ENCODE results near the gene EEF1AKMT3. TPM values are rescaled to one million over a fixed set of nuclear protein-coding genes. Genes with fewer than 3 reads are reported as not detected.

EEF1AKMT3 gene
- total RNA-seq, 1 experiment from 2014 or later: 3.2 TPM

DNA sequence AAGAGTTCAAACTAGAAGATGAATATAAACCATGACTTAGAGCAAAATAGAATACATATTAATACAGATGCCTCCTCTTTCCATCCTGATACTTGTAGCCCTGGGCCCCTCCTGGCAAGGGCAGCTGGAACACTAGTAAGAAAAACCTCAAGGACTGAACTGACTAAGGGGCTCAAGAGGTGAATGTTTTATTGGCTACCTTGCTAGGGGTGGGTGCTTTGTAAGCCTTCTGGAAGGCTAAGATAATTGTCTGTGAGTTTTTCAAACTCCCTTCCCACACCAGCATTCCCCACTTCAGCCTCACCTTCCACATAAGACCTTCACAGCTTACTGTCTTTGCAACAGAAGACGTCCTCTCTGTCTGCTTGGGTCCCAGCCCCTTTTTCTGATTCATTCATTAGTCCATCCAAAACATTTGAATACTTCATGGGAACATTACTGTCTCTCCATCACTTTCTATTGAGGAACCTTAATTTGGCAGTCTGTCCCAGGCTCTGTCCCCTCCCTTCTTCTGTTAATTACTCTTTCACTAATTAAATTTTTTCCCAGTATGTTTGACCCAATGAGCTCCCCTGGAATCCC is 18.6 kb upstream of the EEF1AKMT3 start:
- Histone ChIP-seq H3K36me3 (replicated peaks; ENCODE audit: control insufficient read depth, insufficient read depth, low read length) (peaks cover 12% of the 10 kb centered on the region), H3K27me3 (ENCODE audit: control insufficient read depth, insufficient read depth, low read length) (peaks cover 49% of the 10 kb centered on the region), H3K4me3 (ENCODE audit: insufficient read depth, low read depth, low read length) (no peak overlapping the region; the same call in 1 of the 2 replicates)
- no peak for DNase-seq

DNA sequence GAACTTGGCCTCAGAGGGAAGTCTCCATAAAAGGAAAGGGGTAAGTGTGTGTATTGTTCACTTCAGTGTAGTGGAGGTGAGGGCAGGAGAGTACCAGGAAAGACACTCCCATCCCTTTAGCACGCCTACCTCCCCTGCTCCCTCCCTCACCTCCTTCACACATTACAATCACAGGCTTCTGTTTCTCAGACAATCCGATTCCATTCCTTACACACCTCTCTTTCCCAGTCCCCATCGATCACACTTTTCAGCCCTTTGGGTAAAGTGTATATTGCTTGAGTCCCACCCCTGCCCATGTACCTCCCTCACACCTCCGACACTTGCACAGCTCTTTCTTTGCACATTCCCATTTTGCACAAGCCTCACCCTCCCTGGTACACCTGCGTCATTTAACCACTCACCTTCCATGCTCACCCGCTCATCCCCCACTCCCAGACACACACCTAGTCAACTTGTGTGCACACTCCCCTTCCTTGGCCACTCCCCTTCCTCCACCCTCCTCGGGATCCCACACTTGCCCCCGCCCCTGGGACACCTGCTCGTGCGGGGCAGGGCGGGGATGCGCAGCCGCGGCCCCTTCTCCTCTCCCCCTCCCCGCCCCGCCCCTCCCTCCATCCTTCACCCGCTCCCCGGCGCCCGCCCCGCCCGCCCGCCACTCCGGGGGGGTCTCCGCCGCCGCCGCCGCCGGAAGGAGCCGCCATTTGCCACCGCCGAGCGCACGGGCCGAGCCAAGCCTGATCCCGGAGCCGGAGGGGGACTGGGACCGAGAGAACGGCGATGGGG is 17.8 kb upstream of the EEF1AKMT3 start, which contains the start of gene MARCHF9:
Gene MARCHF9 (plus strand): TSS at position 693 of the 783 bp plus-strand sequence. CDS start 426 bp downstream, outside the sequence.
- peak; percentile 94 for DNase-seq
- H3K36me3 ChIP-seq (replicated peaks; ENCODE audit: control insufficient read depth, insufficient read depth, low read length): peaks cover 7% of the 10 kb centered on the region
- peaks cover 53% of the 10 kb centered on the region for H3K27me3 ChIP-seq (ENCODE audit: control insufficient read depth, insufficient read depth, low read length)

DNA sequence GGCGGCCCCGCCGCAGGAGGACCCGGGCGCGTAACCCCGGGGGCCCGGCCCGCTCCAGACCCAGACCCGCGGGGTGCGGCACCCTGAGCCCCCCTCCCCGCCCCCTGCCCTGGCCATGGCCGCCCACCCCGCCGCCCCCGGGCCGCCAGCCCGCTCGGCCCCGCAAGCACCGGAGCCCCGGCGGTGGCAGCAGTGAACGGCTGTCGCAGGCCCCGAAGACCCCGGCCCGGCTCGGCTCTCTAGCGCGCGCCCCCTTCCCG is 17.3 kb upstream of the EEF1AKMT3 start:
- H3K36me3 ChIP-seq (replicated peaks; ENCODE audit: control insufficient read depth, insufficient read depth, low read length): peaks cover 6% of the 10 kb centered on the region
- no peak for DNase-seq
- peaks cover 53% of the 10 kb centered on the region for H3K27me3 ChIP-seq (ENCODE audit: control insufficient read depth, insufficient read depth, low read length)
- H3K4me3 ChIP-seq (ENCODE audit: insufficient read depth, low read depth, low read length): peak overlapping the region; percentile 49

More for the DNA sequence above, 17.8 kb upstream of the EEF1AKMT3 start, which contains the start of gene MARCHF9:
- peak within 1 kb of the TSS; percentile 49 for H3K4me3 ChIP-seq (ENCODE audit: insufficient read depth, low read depth, low read length)

DNA sequence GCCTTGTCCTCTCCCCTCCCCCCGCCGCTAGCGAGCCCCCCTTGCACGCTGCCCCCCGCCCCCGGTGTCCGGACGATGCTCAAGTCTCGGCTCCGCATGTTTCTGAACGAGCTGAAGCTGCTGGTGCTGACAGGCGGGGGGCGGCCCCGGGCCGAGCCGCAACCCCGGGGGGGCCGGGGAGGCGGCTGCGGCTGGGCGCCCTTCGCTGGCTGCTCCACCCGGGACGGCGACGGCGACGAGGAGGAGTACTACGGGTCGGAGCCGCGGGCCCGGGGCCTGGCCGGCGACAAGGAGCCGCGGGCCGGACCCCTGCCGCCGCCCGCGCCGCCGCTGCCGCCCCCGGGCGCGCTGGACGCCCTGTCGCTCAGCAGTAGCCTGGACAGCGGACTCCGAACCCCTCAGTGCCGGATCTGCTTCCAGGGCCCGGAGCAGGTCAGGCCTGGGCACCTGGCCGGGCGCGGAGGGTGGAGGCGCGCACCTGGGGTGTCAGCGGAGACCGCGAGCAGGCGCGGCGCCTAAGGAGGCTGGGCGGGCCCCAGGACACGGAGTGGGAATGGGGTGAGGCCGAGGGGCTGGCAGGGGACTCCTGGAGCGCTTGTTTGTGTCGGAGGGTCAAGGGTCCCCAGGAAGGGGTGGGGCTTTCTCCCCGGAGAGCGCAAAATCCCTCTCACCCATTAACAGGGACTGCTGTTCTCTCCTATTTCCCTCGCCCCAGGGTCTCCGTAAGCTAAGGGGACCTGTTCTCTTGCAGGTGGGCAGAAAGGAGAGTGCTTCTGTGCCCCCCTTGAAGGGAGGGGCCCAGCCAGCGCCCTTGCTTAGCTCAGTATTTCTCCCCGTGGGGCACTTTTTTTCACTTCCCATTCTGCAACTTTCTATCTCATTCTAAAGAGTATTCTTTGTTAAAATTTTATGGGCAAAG is 16.7 kb upstream of the EEF1AKMT3 start:
- Histone ChIP-seq H3K4me3 (ENCODE audit: insufficient read depth, low read depth, low read length) (peak overlapping the region; percentile 49), H3K36me3 (replicated peaks; ENCODE audit: control insufficient read depth, insufficient read depth, low read length) (peaks cover 1% of the 10 kb centered on the region), H3K27me3 (ENCODE audit: control insufficient read depth, insufficient read depth, low read length) (peaks cover 55% of the 10 kb centered on the region)
- DNase-seq: peak; percentile 78

DNA sequence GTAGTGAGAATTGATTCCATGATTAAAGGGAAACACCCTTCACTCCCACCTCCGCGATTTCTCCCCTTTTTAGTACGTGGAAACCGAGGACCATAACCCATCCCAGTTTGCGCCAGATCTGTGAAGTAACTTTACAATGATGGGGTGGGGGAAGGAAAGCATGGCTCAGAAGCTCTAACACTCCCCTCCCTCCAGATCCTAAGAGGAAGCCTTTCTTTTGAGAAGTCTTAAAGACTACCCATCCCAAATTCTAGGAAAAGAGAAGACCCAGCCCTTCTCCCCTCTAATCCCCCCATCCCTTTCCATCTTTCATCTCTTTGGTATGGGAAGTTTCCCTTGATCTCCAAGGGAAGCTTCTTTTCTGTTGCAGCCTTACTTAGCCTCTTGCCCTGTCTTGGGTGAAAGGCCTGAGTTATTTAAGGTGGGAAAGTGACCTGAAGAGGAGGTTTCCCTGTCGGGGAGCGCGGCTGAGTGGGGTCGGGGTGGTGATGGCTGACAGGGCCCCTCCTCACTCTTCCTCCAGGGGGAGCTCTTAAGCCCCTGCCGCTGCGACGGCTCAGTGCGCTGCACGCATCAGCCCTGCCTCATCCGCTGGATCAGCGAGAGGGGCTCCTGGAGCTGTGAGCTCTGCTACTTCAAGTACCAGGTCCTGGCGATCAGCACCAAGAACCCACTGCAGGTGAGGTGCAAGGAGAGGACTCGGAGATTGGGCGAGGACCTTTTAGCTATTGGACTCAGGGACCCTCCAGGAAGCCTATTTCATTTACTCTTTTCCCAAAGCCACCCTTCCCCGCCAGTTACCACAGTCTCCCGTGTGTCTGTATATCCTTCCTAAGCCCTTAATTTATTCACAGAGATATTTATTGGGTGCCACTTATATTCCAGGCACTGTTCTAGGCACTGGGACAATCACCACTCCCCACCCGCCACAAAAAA is 15.7 kb upstream of the EEF1AKMT3 start:
- peak; percentile 97 for DNase-seq
- Histone ChIP-seq H3K36me3 (replicated peaks; ENCODE audit: control insufficient read depth, insufficient read depth, low read length) (no peaks in the 10 kb centered on the region), H3K27me3 (ENCODE audit: control insufficient read depth, insufficient read depth, low read length) (peaks cover 64% of the 10 kb centered on the region), H3K4me3 (ENCODE audit: insufficient read depth, low read depth, low read length) (no peak overlapping the region)

DNA sequence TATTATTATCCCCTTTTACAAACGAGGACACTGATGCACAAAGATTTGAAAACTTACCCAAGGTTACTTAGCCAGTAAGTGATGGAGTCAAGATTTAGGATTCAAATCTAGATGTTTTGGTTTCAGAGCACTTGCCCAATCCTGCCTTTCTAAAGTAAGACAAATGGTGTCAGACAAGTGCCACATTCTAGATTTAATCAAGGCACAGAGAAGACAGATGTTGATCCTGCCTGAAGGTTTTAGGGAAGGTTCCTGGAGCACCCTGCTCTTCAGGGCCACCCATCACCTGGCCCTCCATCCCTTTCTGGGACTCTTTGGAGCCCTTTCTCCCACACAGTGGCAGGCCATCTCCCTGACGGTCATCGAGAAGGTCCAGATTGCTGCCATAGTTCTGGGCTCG is 14.6 kb upstream of the EEF1AKMT3 start:
- DNase-seq: no peak
- Histone ChIP-seq H3K4me3 (ENCODE audit: insufficient read depth, low read depth, low read length) (no peak overlapping the region), H3K27me3 (ENCODE audit: control insufficient read depth, insufficient read depth, low read length) (peaks cover 73% of the 10 kb centered on the region), H3K36me3 (replicated peaks; ENCODE audit: control insufficient read depth, insufficient read depth, low read length) (no peaks in the 10 kb centered on the region)

DNA sequence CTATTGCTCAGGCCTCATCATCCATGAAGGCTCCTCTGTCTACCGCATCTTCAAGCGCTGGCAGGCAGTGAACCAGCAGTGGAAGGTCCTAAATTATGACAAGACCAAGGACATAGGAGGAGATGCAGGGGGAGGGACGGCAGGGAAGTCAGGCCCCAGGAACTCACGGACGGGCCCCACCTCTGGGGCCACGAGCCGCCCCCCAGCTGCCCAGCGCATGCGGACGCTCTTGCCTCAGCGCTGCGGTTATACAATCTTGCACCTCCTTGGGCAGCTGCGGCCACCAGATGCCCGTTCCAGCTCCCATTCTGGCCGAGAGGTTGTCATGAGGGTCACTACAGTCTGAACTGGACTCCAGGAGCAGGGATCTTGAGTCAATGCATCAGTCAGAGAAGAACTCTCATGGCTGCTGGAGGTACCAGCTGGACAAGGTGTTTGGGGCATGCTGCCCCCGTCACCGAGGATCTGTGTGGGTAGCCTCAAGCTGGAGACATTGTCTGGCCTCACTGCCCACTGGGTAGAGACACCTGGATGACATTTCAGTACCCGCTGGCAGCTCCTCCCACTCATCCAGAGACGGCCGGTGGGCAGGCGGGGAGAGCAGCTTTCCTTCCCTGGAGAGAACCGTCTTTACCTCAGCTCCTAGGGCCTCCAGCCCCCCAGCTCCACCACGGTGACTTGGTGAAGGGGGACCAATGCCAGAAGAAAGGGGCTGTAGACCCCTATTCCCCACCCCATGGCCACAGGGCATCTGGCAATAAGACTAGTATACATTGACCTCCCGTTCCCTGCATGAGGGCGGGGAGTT is 13.7 kb upstream of the EEF1AKMT3 start:
- H3K4me3 ChIP-seq (ENCODE audit: insufficient read depth, low read depth, low read length): no peak overlapping the region
- H3K27me3 ChIP-seq (ENCODE audit: control insufficient read depth, insufficient read depth, low read length): peaks cover 78% of the 10 kb centered on the region
- DNase-seq: no peak
- H3K36me3 ChIP-seq (replicated peaks; ENCODE audit: control insufficient read depth, insufficient read depth, low read length): no peaks in the 10 kb centered on the region

DNA sequence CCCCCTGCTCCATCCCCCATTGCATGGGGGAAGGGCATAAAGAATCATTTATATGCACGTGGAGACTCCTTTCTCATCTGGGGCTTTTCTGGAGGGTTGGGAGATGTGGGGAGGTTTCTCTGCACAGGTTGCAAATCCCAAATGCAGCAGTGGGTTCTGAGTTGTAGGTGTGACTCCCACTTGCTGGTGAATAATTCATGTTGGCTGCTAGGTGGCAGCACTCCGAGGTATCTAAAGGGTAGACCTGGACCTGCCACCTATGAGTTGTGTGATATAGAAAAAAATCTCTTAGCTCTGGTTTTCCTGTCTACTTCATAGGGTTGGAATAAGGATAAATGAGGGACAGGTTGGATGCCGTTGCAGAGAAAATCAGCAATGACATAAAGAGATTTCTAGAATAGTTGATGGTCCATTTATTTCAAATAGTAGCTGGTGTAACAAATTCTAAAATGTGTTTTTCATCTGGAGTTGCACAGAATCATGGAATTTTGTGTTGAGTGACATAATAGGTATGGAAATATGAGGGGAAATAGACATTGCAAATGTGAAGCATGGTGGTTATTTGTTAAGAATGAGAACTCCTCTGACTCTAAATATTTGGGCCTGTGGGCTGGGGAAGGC is 12.9 kb upstream of the EEF1AKMT3 start:
- Histone ChIP-seq H3K27me3 (ENCODE audit: control insufficient read depth, insufficient read depth, low read length) (peaks cover 78% of the 10 kb centered on the region), H3K36me3 (replicated peaks; ENCODE audit: control insufficient read depth, insufficient read depth, low read length) (no peaks in the 10 kb centered on the region), H3K4me3 (ENCODE audit: insufficient read depth, low read depth, low read length) (no peak overlapping the region)
- peak; percentile 76 for DNase-seq

DNA sequence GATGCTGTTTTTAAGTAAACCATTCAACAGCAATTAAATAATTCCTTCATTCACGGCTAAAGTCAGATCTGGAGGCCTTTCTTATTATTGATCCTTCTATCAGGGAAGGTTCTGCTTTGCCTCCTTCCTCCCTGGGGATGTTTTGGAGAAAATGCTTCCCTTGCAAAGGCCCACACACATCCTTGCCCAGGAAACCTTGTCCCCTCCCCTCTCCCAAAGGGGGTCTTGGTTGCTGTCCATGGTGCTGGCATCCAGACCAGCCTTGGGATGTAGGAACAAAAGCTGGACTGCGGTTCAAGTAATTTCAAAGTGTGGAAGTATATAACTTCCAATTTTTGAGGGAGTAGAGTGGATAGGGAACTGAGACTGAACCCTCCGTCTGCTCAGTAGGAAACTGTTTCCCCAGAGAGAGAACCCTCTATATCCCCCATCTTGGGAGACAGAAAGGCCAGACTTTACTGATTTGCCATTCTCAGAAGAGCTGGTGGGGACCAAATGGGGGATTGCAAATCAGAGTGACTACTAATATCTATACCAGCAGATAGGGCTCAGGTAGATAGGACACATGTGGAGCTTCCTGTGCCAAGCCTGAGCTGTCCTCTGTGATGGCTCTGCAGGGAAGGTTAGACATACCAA is 11.9 kb upstream of the EEF1AKMT3 start:
- Histone ChIP-seq H3K4me3 (ENCODE audit: insufficient read depth, low read depth, low read length) (no peak overlapping the region), H3K36me3 (replicated peaks; ENCODE audit: control insufficient read depth, insufficient read depth, low read length) (no peaks in the 10 kb centered on the region), H3K27me3 (ENCODE audit: control insufficient read depth, insufficient read depth, low read length) (peaks cover 82% of the 10 kb centered on the region)
- peak; percentile 85 for DNase-seq

DNA sequence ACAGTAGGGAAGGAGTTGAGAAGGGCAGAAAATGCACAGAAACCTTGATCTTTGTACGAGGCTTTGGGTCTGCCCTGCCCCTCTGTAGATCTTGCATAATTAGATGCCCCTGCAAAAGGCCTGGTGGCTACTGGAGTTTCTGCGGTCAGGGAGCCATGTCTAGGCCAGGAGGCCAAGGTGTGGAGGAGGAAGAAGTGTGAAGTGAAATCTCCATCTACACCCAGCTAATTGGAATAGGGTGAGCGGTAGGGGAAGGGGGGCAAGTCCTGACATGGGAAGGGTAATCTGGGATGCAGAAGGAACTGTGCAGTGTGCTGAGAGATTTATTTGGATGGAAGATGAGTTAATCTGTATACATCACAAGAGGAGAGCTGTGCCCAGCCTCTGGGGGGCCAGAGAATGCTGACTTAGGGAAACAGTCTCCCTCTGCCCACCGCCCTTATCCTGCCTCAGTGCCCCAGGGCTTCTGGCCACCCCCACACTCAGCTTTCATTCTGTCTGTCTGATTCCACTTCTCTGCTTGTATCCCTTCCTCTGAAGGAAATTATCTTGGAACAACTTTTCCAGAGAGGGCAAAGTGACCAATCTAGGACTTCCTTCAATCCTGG is 10.9 kb upstream of the EEF1AKMT3 start:
- H3K36me3 ChIP-seq (replicated peaks; ENCODE audit: control insufficient read depth, insufficient read depth, low read length): no peaks in the 10 kb centered on the region
- peaks cover 82% of the 10 kb centered on the region for H3K27me3 ChIP-seq (ENCODE audit: control insufficient read depth, insufficient read depth, low read length)
- DNase-seq: no peak
- H3K4me3 ChIP-seq (ENCODE audit: insufficient read depth, low read depth, low read length): no peak overlapping the region

DNA sequence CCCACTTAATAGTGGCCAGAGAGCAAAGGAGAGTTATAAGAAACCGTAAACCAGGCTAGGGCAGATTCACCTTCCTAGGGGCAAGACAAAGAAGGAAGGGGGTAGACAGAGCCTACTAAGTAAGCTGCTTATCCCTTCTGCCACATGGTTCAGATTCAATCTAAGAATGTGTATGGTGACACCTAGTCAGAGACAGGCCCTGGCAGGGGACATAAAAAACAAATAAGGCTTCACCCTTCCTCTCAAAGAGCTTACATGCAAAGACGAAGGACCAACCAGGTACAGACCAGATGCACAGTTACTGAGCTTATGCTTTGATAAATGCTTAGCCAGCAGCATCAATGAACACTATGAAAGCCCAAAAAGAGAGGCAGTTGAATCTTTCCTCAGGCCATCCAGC is 10.0 kb upstream of the EEF1AKMT3 start:
- DNase-seq: no peak
- no peaks in the 10 kb centered on the region for H3K36me3 ChIP-seq (replicated peaks; ENCODE audit: control insufficient read depth, insufficient read depth, low read length)
- H3K4me3 ChIP-seq (ENCODE audit: insufficient read depth, low read depth, low read length): no peak overlapping the region
- H3K27me3 ChIP-seq (ENCODE audit: control insufficient read depth, insufficient read depth, low read length): peaks cover 84% of the 10 kb centered on the region

DNA sequence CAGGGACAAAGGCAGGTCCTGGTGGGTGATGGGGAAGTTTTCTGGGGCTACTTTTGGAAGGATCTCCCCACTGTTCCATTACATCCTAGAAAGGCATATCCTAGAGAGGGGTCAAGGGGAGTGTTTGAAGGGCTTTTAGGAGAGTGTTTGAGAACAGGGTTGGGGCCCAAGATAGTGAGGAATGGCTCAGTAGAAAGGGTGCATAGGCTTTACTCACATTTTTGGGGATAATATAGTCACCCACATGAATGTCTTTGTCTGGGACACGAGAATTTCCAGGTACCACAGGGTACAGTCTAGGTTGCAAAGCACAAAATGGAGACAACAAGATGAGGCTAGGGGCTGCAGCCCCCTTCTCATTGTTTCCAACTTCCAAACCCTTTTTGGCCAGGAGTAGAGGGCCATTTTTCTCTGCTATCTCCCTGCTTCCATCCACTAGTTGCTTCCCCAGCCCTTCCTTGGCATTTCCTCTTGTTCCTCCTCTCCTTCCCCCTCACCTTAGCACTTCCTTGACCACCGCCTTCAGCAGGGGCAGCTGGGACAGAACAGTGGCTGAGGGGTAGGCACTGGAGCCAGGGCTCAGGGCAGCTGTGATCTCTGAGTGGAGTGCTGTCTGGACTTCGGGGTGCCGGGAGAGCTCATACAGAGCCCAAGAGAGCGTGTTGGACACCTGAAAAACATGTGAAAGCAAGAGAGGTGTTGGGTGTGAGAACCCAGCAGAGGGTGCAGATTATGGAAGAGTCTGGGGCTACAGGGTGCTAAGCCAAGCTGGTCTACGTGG is 8.3 kb upstream of the EEF1AKMT3 start:
- DNase-seq: no peak
- Histone ChIP-seq H3K4me3 (ENCODE audit: insufficient read depth, low read depth, low read length) (no peak overlapping the region; the same call in 1 of the 2 replicates), H3K36me3 (replicated peaks; ENCODE audit: control insufficient read depth, insufficient read depth, low read length) (peaks cover 4% of the 10 kb centered on the region), H3K27me3 (ENCODE audit: control insufficient read depth, insufficient read depth, low read length) (peaks cover 68% of the 10 kb centered on the region)
